NCI-H2171 (cell line): ENCODE measurements around the gene ZNF467.

Experiments
- DNase-seq: peaks from one replicate; lab custom pipeline; 2025; lab: John Stamatoyannopoulos, UW

The ZNF467 gene

GRCh38 chr7:149727899-149728476 is 45.4 kb downstream of the ZNF467 start:
- no peak for DNase-seq

- no peak for DNase-seq
Observed at GRCh38 chr7:149727053-149727898, 46.1 kb downstream of the ZNF467 start.

- no peak for DNase-seq
Observed at GRCh38 chr7:149725916-149726315, 47.5 kb downstream of the ZNF467 start.

- DNase-seq = no peak
Observed at GRCh38 chr7:149725426-149725821, 48.0 kb downstream of the ZNF467 start.

- DNase-seq = no peak
Observed at GRCh38 chr7:149724661-149725425, 48.5 kb downstream of the ZNF467 start.

- no peak for DNase-seq
Observed at GRCh38 chr7:149723795-149724495, 49.4 kb downstream of the ZNF467 start.

- DNase-seq = no peak
Observed at GRCh38 chr7:149723082-149723767, 50.2 kb downstream of the ZNF467 start.

- DNase-seq = no peak
Observed at GRCh38 chr7:149722356-149722957, 50.9 kb downstream of the ZNF467 start.

GRCh38 chr7:149721084-149721601 is 52.2 kb downstream of the ZNF467 start:
- DNase-seq = no peak

- peak; percentile 19 for DNase-seq
Observed at GRCh38 chr7:149720372-149721083, 52.9 kb downstream of the ZNF467 start.

GRCh38 chr7:149719912-149720335 is 53.5 kb downstream of the ZNF467 start:
- DNase-seq = no peak

- DNase-seq = no peak
Observed at GRCh38 chr7:149719050-149719899, 54.1 kb downstream of the ZNF467 start.

GRCh38 chr7:149718730-149719049 is 54.7 kb downstream of the ZNF467 start:
- no peak for DNase-seq

GRCh38 chr7:149717481-149717880 is 55.9 kb downstream of the ZNF467 start:
- DNase-seq = no peak

- no peak for DNase-seq
Observed at GRCh38 chr7:149716932-149717307, 56.5 kb downstream of the ZNF467 start.

GRCh38 chr7:149716007-149716931 is 57.1 kb downstream of the ZNF467 start:
- no peak for DNase-seq

GRCh38 chr7:149715476-149715875 is 57.9 kb downstream of the ZNF467 start:
- DNase-seq = no peak

- no peak for DNase-seq
Observed at GRCh38 chr7:149714910-149715471, 58.4 kb downstream of the ZNF467 start.
